ENCODE measurements around the gene OR3A1.
"Not testable (repeated sequence)": the region's sequence is repeated elsewhere in the genome, so short reads cannot be mapped to it uniquely, and the experiment has no call there.

The OR3A1 gene

GRCh38 chr17:3241044-3241443 is 57.1 kb downstream of the OR3A1 start:
- not testable (repeated sequence) for H3K36me3 Mint-ChIP-seq, H3K27ac Mint-ChIP-seq

More at GRCh38 chr17:3241044-3241443, 57.1 kb downstream of the OR3A1 start:
- not testable (repeated sequence) for H3K9me3 Mint-ChIP-seq (ENCODE audit: low read depth); H3K27me3 Mint-ChIP-seq; H3K4me3 Mint-ChIP-seq; H3K4me1 Mint-ChIP-seq (ENCODE audit: low read depth)

Data from activated naive CD8-positive, alpha-beta T cell (primary cell).